ENCODE results near the gene NDUFV2. TPM values are rescaled to one million over a fixed set of nuclear protein-coding genes. Genes with fewer than 3 reads are reported as not detected.

NDUFV2 gene
- total RNA-seq (2022; extraction: Qiagen RNA extraction; ENCODE audit: low read depth): 113 to 161 TPM (median 117 TPM) in 5 replicates

GRCh38 chr18:9102508-9103375 is at the start of gene NDUFV2:
TSS of gene NDUFV2 (plus strand) at chr18:9102699. CDS start at chr18:9102744, 45 bp downstream.

GRCh38 chr18:9136315-9137155 is 34.0 kb downstream of the NDUFV2 start, which contains the start of gene ANKRD12:
TSS of gene ANKRD12 (plus strand) at chr18:9136781. CDS start at chr18:9182433, 45,652 bp downstream.

Other genes starting within 250 kb of the NDUFV2 start
- gene ANKRD12, start 34.1 kb downstream of the NDUFV2 start, total RNA-seq (2022; extraction: Qiagen RNA extraction; ENCODE audit: low read depth): 2.6 to 6.0 TPM (median 4.8 TPM) in 5 replicates
- gene TWSG1, start 232.1 kb downstream of the NDUFV2 start, total RNA-seq (2022; extraction: Qiagen RNA extraction; ENCODE audit: low read depth): 10.3 to 20.2 TPM (median 16.8 TPM) in 5 replicates